Endothelial cell of umbilical vein (primary cell): Measurements from ENCODE around the gene DUSP16. TPM values are rescaled to one million over a fixed set of nuclear protein-coding genes. Genes with fewer than 3 reads are reported as not detected.

Source experiments
- BruUV-seq: library from RNA; stranded (reverse); fragments of 400-500 nt; replicated peaks from 2 replicates; lab custom pipeline; 2021; lab: Mats Ljungman, UMichigan
- CTCF ChIA-PET: fragments of 300-600, 350-600 bp; sonication (Branson Sonifier 250); formaldehyde crosslinking; loops from one replicate; lab custom pipeline; 2021; ENCODE audit warnings: antibody characterized with exemption, inconsistent platforms; lab: Charles Lee
- POLR2A ChIA-PET: fragments of 300-600, 350-600 bp; sonication (Branson Sonifier 250); formaldehyde crosslinking; loops from one replicate; lab custom pipeline; 2021; ENCODE audit warnings: antibody characterized with exemption, inconsistent platforms; lab: Charles Lee
- DNase-seq: peaks from one replicate; pipeline ENCODE4 v3.0.0-alpha.2; 2011; ENCODE audit warnings: low read depth, low spot score
- FAIRE-seq: peaks from 2 replicates; lab custom pipeline; 2011; peaks lifted over from hg19 to GRCh38; lab: Jason Lieb, UNC
- H2AFZ ChIP-seq: 2 replicates; pipeline ENCODE4 v1.6.0; 2012; ENCODE audit warnings: low read depth, low read length, control low read depth, inconsistent platforms
- H3K27ac ChIP-seq: 2 replicates; pipeline ENCODE4 v1.5.1; 2011; ENCODE audit warnings: low read depth, mild to moderate bottlenecking, control low read depth, low read length, moderate library complexity; ENCODE audit not compliant: insufficient read depth
- H3K27me3 ChIP-seq, 2 experiments: 2 replicates each; pipeline versions ENCODE4 v1.6.0 to v1.6.1; 2011; ENCODE audit warnings: low read length in 2 of 2, mixed read lengths in 1 of 2; ENCODE audit not compliant: control insufficient read depth in 2 of 2, insufficient read depth in 2 of 2
- H3K36me3 ChIP-seq, 2 experiments: 2 replicates in 1 of 2; 3 replicates in 1 of 2; pipeline ENCODE4 v1.5.1; 2011; ENCODE audit warnings: low read length in 2 of 2, mild to moderate bottlenecking in 1 of 2, moderate library complexity in 1 of 2; ENCODE audit not compliant: control insufficient read depth in 2 of 2, insufficient read depth in 2 of 2; ENCODE audit errors: extremely low read depth in 1 of 2
- H3K4me1 ChIP-seq: 3 replicates; pipeline ENCODE4 v1.5.1; 2011; ENCODE audit warnings: mild to moderate bottlenecking, low read length; ENCODE audit not compliant: control insufficient read depth, insufficient read depth; ENCODE audit errors: extremely low read depth
- H3K4me2 ChIP-seq: 2 replicates; pipeline ENCODE4 v1.6.1; 2011; ENCODE audit warnings: low read length, control low read depth, mixed read lengths; ENCODE audit not compliant: insufficient read depth
- H3K4me3 ChIP-seq, 3 experiments: fragments of 200-600 bp in 1 of 3; sonication (generic), shearing (Covaris generic) in 1 of 3; replicated peaks in 1 of 3; 2 replicates each; pipeline ENCODE4 v1.5.1; 2011 to 2016; ENCODE audit warnings: control low read depth in 3 of 3, low read length in 3 of 3, mild to moderate bottlenecking in 2 of 3, inconsistent platforms in 1 of 3, low read depth in 1 of 3, moderate library complexity in 1 of 3; ENCODE audit not compliant: insufficient read depth in 1 of 3
- H3K79me2 ChIP-seq: 2 replicates; pipeline ENCODE4 v1.6.0; 2012; ENCODE audit warnings: low read length, inconsistent platforms; ENCODE audit not compliant: control insufficient read depth, insufficient read depth
- H3K9ac ChIP-seq: replicated peaks from 2 replicates; pipeline ENCODE3; 2011; ENCODE audit warnings: low read length, control low read depth; ENCODE audit not compliant: insufficient read depth; ENCODE audit errors: extremely low read depth
- H3K9me1 ChIP-seq: replicated peaks from 3 replicates; pipeline ENCODE4 v1.6.0; 2011; ENCODE audit warnings: mild to moderate bottlenecking, low read length; ENCODE audit not compliant: control insufficient read depth, insufficient read depth; ENCODE audit errors: extremely low read depth
- H3K9me3 ChIP-seq: replicated peaks from 2 replicates; pipeline ENCODE4 v1.5.1; 2012; ENCODE audit warnings: low read length, inconsistent platforms; ENCODE audit not compliant: control insufficient read depth, insufficient read depth
- H4K20me1 ChIP-seq: replicated peaks from 2 replicates; pipeline ENCODE3; 2011; ENCODE audit warnings: mild to moderate bottlenecking, low read length; ENCODE audit not compliant: control insufficient read depth, insufficient read depth; ENCODE audit errors: extremely low read depth
- CTCF ChIP-seq, 2 donors: IDR thresholded peaks; 1 replicate in 1 of 2; 2 replicates in 1 of 2; pipeline ENCODE4 v1.5.1; 2011; ENCODE audit warnings: low read length in 2 of 2, mild to moderate bottlenecking in 2 of 2, moderate library complexity in 2 of 2, control low read depth in 1 of 2, inconsistent platforms in 1 of 2, low read depth in 1 of 2; ENCODE audit not compliant: insufficient read depth in 1 of 2; ENCODE audit errors: extremely low read depth in 1 of 2
- EZH2 ChIP-seq: IDR thresholded peaks from 2 replicates; pipeline ENCODE4 v1.6.1; 2012; ENCODE audit warnings: borderline replicate concordance, low read depth, mild to moderate bottlenecking, moderate library complexity, low read length, inconsistent platforms; ENCODE audit not compliant: severe bottlenecking
- FOS ChIP-seq: IDR thresholded peaks from 2 replicates; pipeline ENCODE4 v1.6.1; 2011; ENCODE audit warnings: mild to moderate bottlenecking, low read length, moderate library complexity, borderline replicate concordance; ENCODE audit not compliant: insufficient read depth
- GATA2 ChIP-seq: IDR thresholded peaks from 2 replicates; pipeline ENCODE4 v1.7.0; 2011; ENCODE audit warnings: low read depth, mild to moderate bottlenecking, moderate library complexity, mixed read lengths, low read length; ENCODE audit not compliant: insufficient read length, insufficient read depth
- JUN ChIP-seq: IDR thresholded peaks from 2 replicates; pipeline ENCODE4 v1.6.1; 2011; ENCODE audit warnings: borderline replicate concordance, low read depth; ENCODE audit not compliant: insufficient read length, insufficient read depth
- MAX ChIP-seq: IDR thresholded peaks from 2 replicates; pipeline ENCODE4 v1.6.1; 2011; ENCODE audit not compliant: insufficient read depth, insufficient read length
- MYC ChIP-seq: IDR thresholded peaks from one replicate; pipeline ENCODE4 v1.6.1; 2011; ENCODE audit warnings: mild to moderate bottlenecking, low read depth, low read length
- POLR2A ChIP-seq: IDR thresholded peaks from 2 replicates; pipeline ENCODE4 v1.6.1; 2012; ENCODE audit warnings: low read depth, mild to moderate bottlenecking, control low read depth, low read length
- POLR2AphosphoS5 ChIP-seq: IDR thresholded peaks from 2 replicates; pipeline ENCODE4 v1.6.1; 2012; ENCODE audit warnings: low read depth, mild to moderate bottlenecking, control low read depth, low read length, moderate library complexity; ENCODE audit not compliant: insufficient read depth
- dilution Hi-C: fragments of 300-500 bp; cut with MboI; formaldehyde crosslinking; loops from one replicate; pipeline ENCODE4 v1.15.0; 2019; ENCODE audit warnings: low sequenced_read_pairs; ENCODE audit not compliant: extremely low pct_ligation_motif_present
- intact Hi-C: fragments of 100-400 bp; cut with micrococcal nuclease; formaldehyde crosslinking; loops from one replicate; pipeline ENCODE4 v1.10.0; 2022
- polyA plus RNA-seq, 4 experiments: library from polyadenylated mRNA; depleted of rRNA in 3 of 4; stranded (reverse) in 3 of 4; unstranded in 1 of 4; fragments of >200 nt; gene quantifications; 2 replicates each; pipeline versions ENCODE4 v1.2.1 to v1.2.3, GENCODE V29; 2011 to 2012; ENCODE audit warnings: missing spikeins in 1 of 4
- total RNA-seq: library from RNA; stranded (reverse); gene quantifications from 2 replicates; pipeline ENCODE4 v1.2.3, GENCODE V29; 2021

Gene DUSP16
- total and polyA plus RNA-seq, 2 donors (not counting 3 experiments of a cell fraction or from before 2014, with no cell fraction given), result 7.4 to 19.5 TPM

GRCh38 chr12:12483438-12483837 lies 79.2 kb downstream of the DUSP16 start:
- ChIA-PET POLR2A (no interaction called here), CTCF (no interaction called here)
- H3K4me2 ChIP-seq, result no peak overlapping the region
- TF ChIP-seq EZH2 (no peak), FOS (no peak), MAX (no peak), POLR2A (no peak), MYC (no peak), POLR2AphosphoS5 (no peak), GATA2 (no peak), CTCF (IDR thresholded peaks at IDR 0.05; ENCODE audit: extremely low read depth in 1 of 2, insufficient read depth in 1 of 2, low read depth in 1 of 2, low read length in 2 of 2) (no peak), JUN (no peak)
- no peak overlapping the region for H3K27ac ChIP-seq
- peaks cover 0 to 6% of the 10 kb centered on the region in 2 experiments for H3K36me3 ChIP-seq
- H3K79me2 ChIP-seq, result no peaks in the 10 kb centered on the region
- H4K20me1 ChIP-seq, result no peaks in the 10 kb centered on the region
- H3K4me1 ChIP-seq, result peaks cover 12% of the 10 kb centered on the region
- H3K9ac ChIP-seq, result no peak overlapping the region
- no peaks in the 10 kb centered on the region for H3K9me3 ChIP-seq
- dilution Hi-C loops, result no loop called here
- FAIRE-seq (no peak), DNase-seq (no peak)
- H3K9me1 ChIP-seq, result no peaks in the 10 kb centered on the region
- intact Hi-C loops, result no loop called here
- no peak overlapping the region for H3K4me3 ChIP-seq
- no peaks in the 10 kb centered on the region for H3K27me3 ChIP-seq
- no TSS peak for BruUV-seq
- no peak overlapping the region for H2AFZ ChIP-seq
